Upper lobe of left lung (tissue), 6 donors: ENCODE measurements around the gene SLC39A13. TPM values are rescaled to one million over a fixed set of nuclear protein-coding genes. Genes with fewer than 3 reads are reported as not detected.
"Not testable (repeated sequence)": the region's sequence is repeated elsewhere in the genome, so short reads cannot be mapped to it uniquely, and the experiment has no call there.

ENCODE experiments used
- ATAC-seq, 2 donors: fragments of 200-7000 bp; cut with Tn5 transposase; one replicate each; pipeline ENCODE4 v1.9.1; 2022; ENCODE audit warnings: mild to moderate bottlenecking in 2 of 2, moderate library complexity in 2 of 2; ENCODE audit not compliant: low FRiP score in 2 of 2
- DNase-seq, 2 donors: peaks; one replicate each; pipeline ENCODE4 v3.0.0-alpha.2; 2019 to 2020
- H3K27ac ChIP-seq, 4 donors: fragments of 200-600 bp; sonication (generic); one replicate each; pipeline ENCODE4 v1.5.1; 2016 to 2019
- H3K27me3 ChIP-seq, 4 donors: fragments of 200-600 bp; sonication (generic); one replicate each; pipeline ENCODE4 v1.5.1; 2017 to 2019
- H3K36me3 ChIP-seq, 4 donors: fragments of 200-600 bp; sonication (generic); one replicate each; pipeline ENCODE4 v1.5.1; 2016 to 2019
- H3K4me1 ChIP-seq, 4 donors: fragments of 200-600 bp; sonication (generic); one replicate each; pipeline ENCODE4 v1.5.1; 2018 to 2019
- H3K4me3 ChIP-seq, 4 donors: fragments of 200-600 bp; sonication (generic); one replicate each; pipeline ENCODE4 v1.5.1; 2017 to 2019; ENCODE audit warnings: mild to moderate bottlenecking in 2 of 4, moderate library complexity in 1 of 4
- H3K9me3 ChIP-seq, 4 donors: fragments of 200-600 bp; sonication (generic); one replicate each; pipeline ENCODE4 v1.5.1; 2018 to 2019
- CTCF ChIP-seq, 6 experiments: fragments of 450-650 bp in 4 of 6; fragments of 200-600 bp in 2 of 6; sonication (generic) in 2 of 6; IDR thresholded peaks; one replicate each; pipeline ENCODE4 v1.5.1; 2016 to 2019; ENCODE audit warnings: antibody characterized with exemption in 6 of 6
- EP300 ChIP-seq, 4 donors: sonication (generic); formaldehyde crosslinking; IDR thresholded peaks; one replicate each; pipeline ENCODE4 v1.5.1; 2017; ENCODE audit warnings: antibody characterized with exemption in 4 of 4, control low read depth in 2 of 4
- POLR2A ChIP-seq, 4 donors: fragments of 450-650 bp; IDR thresholded peaks; one replicate each; pipeline ENCODE4 v1.5.1; 2016 to 2017; ENCODE audit warnings: antibody characterized with exemption in 4 of 4, mild to moderate bottlenecking in 2 of 4
- POLR2AphosphoS5 ChIP-seq, 2 donors: sonication (generic); formaldehyde crosslinking; IDR thresholded peaks; one replicate each; pipeline ENCODE4 v1.5.1; 2017; ENCODE audit warnings: antibody characterized with exemption in 2 of 2
- WGBS, 2 donors: methylation state at CpG; one replicate each; pipeline ENCODE4 v1.1.5; 2017 to 2018; 5-methylcytosine and 5-hydroxymethylcytosine counted together
- total RNA-seq, 6 donors: library from RNA; depleted of rRNA in 4 of 6; stranded (reverse); fragments of >200 nt in 4 of 6; gene quantifications; one replicate each; pipeline versions ENCODE4 v1.1.0 to v1.2.1, GENCODE V29; 2016 to 2021
- donor health status: DM: no; HTN: no; CAD: no; lungs with moderate emphysema.
- donor health status: DM: no; HTN: yes; CAD: no; lungs with severe emphysema.

The SLC39A13 gene
- total RNA-seq, 6 donors from 2014 or later, result 47.9 to 98.8 (median 62.8) TPM

- Histone ChIP-seq H3K27me3 (no peaks in the 10 kb centered on the region), H3K9me3 (no peaks in the 10 kb centered on the region), H3K4me3 (no peak overlapping the region), H3K4me1 (peaks cover 0 to 5% (median 0%) of the 10 kb centered on the region in 4 donors), H3K36me3 (no peaks in the 10 kb centered on the region), H3K27ac (no peak overlapping the region)
- WGBS, 2 donors, result 94 to 96% methylated on average over 8 of the region's 8 CpGs
- no peak for ATAC-seq
- TF ChIP-seq EP300 (IDR thresholded peaks at IDR 0.05), result no peak
- no peak for TF ChIP-seq POLR2A (IDR thresholded peaks at IDR 0.05)
- TF ChIP-seq CTCF (IDR thresholded peaks at IDR 0.05), result no peak
- no peak for TF ChIP-seq POLR2AphosphoS5 (IDR thresholded peaks at IDR 0.05)
- no peak for DNase-seq
Observed at GRCh38 chr11:47453365-47453764, 45.0 kb downstream of the SLC39A13 start.

GRCh38 chr11:47454258-47454671, 45.9 kb downstream of the SLC39A13 start:
- TF ChIP-seq CTCF (IDR thresholded peaks at IDR 0.05), result peak; percentile 32 to 67 (median 56)
- not testable (repeated sequence) for H3K27me3 ChIP-seq, H3K9me3 ChIP-seq, H3K27ac ChIP-seq, H3K4me3 ChIP-seq, H3K36me3 ChIP-seq, H3K4me1 ChIP-seq
- DNase-seq, result peak in 1 of 2 donors; percentile 80
- 23 to 25% methylated on average over 7 to 8 of the region's 8 CpGs for WGBS, 2 donors
- ATAC-seq, result peak; percentile 88 to 90

- WGBS, 2 donors, result 97% methylated on average over 2 of the region's 2 CpGs
- H3K36me3 ChIP-seq, result peaks cover 0 to 25% (median 10%) of the 10 kb centered on the region in 4 donors
- no peak for TF ChIP-seq POLR2AphosphoS5 (IDR thresholded peaks at IDR 0.05)
- no peak for TF ChIP-seq CTCF (IDR thresholded peaks at IDR 0.05)
- TF ChIP-seq EP300 (IDR thresholded peaks at IDR 0.05), result no peak
- no peak for TF ChIP-seq POLR2A (IDR thresholded peaks at IDR 0.05)
Observed at GRCh38 chr11:47460571-47461235, 52.3 kb downstream of the SLC39A13 start.

GRCh38 chr11:47461876-47462275, 53.5 kb downstream of the SLC39A13 start:
- WGBS, 2 donors, result 96 to 98% methylated on average over 7 of the region's 7 CpGs
- TF ChIP-seq CTCF (IDR thresholded peaks at IDR 0.05) (no peak), POLR2AphosphoS5 (IDR thresholded peaks at IDR 0.05) (no peak), POLR2A (IDR thresholded peaks at IDR 0.05) (no peak), EP300 (IDR thresholded peaks at IDR 0.05) (no peak)
- no peak for ATAC-seq
- H3K36me3 ChIP-seq, result peaks cover 0 to 31% (median 10%) of the 10 kb centered on the region in 4 donors
- H3K27ac ChIP-seq, result no peak overlapping the region
- peaks cover 4 to 8% (median 5%) of the 10 kb centered on the region in 4 donors for H3K4me1 ChIP-seq
- no peak overlapping the region for H3K4me3 ChIP-seq
- no peaks in the 10 kb centered on the region for H3K27me3 ChIP-seq
- H3K9me3 ChIP-seq, result no peaks in the 10 kb centered on the region
- DNase-seq, result no peak

More at GRCh38 chr11:47460571-47461235, 52.3 kb downstream of the SLC39A13 start:
- peaks cover 0 to 2% (median 0%) of the 10 kb centered on the region in 4 donors for H3K4me1 ChIP-seq
- no peaks in the 10 kb centered on the region for H3K27me3 ChIP-seq
- no peak for DNase-seq
- H3K27ac ChIP-seq, result no peak overlapping the region
- H3K4me3 ChIP-seq, result no peak overlapping the region
- ATAC-seq, result no peak
- no peaks in the 10 kb centered on the region for H3K9me3 ChIP-seq

- TF ChIP-seq CTCF (IDR thresholded peaks at IDR 0.05) (no peak), EP300 (IDR thresholded peaks at IDR 0.05) (no peak), POLR2A (IDR thresholded peaks at IDR 0.05) (no peak), POLR2AphosphoS5 (IDR thresholded peaks at IDR 0.05) (no peak)
- DNase-seq, result peak in 1 of 2 donors; percentile 13
Observed at GRCh38 chr11:47464483-47464882, 56.1 kb downstream of the SLC39A13 start.

More at GRCh38 chr11:47464483-47464882, 56.1 kb downstream of the SLC39A13 start:
- ATAC-seq, result no peak
- H3K36me3 ChIP-seq, result peaks cover 0 to 51% (median 8%) of the 10 kb centered on the region in 4 donors
- peaks cover 10 to 14% (median 12%) of the 10 kb centered on the region in 4 donors for H3K4me1 ChIP-seq
- no peak overlapping the region for H3K27ac ChIP-seq
- H3K9me3 ChIP-seq, result no peaks in the 10 kb centered on the region
- H3K27me3 ChIP-seq, result no peaks in the 10 kb centered on the region
- H3K4me3 ChIP-seq, result no peak overlapping the region
- WGBS, 2 donors, result 90 to 99% methylated on average over 5 of the region's 5 CpGs
